ENCODE measurements around the gene P4HB.

GRCh38 chr17:81908793-81909192 lies 48.5 kb upstream of the P4HB start:
- TF ChIP-seq, protein P1, sequence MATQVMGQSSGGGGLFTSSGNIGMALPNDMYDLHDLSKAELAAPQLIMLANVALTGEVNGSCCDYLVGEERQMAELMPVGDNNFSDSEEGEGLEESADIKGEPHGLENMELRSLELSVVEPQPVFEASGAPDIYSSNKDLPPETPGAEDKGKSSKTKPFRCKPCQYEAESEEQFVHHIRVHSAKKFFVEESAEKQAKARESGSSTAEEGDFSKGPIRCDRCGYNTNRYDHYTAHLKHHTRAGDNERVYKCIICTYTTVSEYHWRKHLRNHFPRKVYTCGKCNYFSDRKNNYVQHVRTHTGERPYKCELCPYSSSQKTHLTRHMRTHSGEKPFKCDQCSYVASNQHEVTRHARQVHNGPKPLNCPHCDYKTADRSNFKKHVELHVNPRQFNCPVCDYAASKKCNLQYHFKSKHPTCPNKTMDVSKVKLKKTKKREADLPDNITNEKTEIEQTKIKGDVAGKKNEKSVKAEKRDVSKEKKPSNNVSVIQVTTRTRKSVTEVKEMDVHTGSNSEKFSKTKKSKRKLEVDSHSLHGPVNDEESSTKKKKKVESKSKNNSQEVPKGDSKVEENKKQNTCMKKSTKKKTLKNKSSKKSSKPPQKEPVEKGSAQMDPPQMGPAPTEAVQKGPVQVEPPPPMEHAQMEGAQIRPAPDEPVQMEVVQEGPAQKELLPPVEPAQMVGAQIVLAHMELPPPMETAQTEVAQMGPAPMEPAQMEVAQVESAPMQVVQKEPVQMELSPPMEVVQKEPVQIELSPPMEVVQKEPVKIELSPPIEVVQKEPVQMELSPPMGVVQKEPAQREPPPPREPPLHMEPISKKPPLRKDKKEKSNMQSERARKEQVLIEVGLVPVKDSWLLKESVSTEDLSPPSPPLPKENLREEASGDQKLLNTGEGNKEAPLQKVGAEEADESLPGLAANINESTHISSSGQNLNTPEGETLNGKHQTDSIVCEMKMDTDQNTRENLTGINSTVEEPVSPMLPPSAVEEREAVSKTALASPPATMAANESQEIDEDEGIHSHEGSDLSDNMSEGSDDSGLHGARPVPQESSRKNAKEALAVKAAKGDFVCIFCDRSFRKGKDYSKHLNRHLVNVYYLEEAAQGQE (IDR thresholded peaks at IDR 0.05; ENCODE audit: low read depth) = no peak
- TF ChIP-seq EP300 (IDR thresholded peaks at IDR 0.05; ENCODE audit: borderline replicate concordance) = no peak
